ENCODE results near the gene ATF2.

Gene ATF2, protein sequence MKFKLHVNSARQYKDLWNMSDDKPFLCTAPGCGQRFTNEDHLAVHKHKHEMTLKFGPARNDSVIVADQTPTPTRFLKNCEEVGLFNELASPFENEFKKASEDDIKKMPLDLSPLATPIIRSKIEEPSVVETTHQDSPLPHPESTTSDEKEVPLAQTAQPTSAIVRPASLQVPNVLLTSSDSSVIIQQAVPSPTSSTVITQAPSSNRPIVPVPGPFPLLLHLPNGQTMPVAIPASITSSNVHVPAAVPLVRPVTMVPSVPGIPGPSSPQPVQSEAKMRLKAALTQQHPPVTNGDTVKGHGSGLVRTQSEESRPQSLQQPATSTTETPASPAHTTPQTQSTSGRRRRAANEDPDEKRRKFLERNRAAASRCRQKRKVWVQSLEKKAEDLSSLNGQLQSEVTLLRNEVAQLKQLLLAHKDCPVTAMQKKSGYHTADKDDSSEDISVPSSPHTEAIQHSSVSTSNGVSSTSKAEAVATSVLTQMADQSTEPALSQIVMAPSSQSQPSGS

DNA sequence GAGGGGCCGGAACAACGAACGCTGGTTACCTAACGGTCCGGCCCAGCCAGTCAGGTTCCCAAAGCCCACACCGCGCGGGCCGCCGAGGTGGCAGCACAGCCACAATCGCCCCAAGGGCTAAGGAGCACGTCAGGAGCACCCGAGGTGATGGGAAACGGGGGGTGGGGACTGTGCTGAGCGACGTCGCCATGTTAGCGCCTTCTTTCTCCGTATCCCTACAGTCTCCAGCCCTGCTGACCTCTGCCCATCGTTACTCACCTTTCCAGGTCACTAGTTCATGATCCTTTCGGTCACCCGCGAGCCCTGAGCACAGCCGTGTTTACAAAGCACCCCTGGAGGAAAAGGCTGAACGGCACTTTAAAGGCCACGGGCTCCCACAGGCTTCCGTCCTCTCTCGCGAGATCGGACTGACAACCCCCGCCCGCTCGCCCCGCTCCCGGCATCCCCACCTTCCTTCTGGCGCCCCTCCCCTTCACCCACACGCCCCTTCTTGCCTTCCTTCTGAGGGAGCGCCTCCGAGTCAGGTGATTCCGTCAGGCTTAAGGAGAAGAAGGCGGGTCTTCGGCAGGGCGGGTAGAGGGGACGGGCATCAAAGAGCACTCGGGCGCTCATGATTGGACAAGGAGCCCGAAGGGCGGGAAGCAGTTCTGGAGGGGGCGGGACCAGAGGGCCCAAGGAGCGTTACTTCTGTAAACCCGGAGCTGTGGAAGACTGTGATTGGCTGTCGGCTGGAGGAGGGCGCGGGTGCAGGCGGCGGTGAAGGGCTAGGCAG, at the start of gene ATF2:
ATF2 (minus strand) TSS at position 412 of the 772 bp plus-strand sequence. CDS start 31,760 bp downstream, outside the sequence.
- DNase-seq = peak; percentile 98

DNA sequence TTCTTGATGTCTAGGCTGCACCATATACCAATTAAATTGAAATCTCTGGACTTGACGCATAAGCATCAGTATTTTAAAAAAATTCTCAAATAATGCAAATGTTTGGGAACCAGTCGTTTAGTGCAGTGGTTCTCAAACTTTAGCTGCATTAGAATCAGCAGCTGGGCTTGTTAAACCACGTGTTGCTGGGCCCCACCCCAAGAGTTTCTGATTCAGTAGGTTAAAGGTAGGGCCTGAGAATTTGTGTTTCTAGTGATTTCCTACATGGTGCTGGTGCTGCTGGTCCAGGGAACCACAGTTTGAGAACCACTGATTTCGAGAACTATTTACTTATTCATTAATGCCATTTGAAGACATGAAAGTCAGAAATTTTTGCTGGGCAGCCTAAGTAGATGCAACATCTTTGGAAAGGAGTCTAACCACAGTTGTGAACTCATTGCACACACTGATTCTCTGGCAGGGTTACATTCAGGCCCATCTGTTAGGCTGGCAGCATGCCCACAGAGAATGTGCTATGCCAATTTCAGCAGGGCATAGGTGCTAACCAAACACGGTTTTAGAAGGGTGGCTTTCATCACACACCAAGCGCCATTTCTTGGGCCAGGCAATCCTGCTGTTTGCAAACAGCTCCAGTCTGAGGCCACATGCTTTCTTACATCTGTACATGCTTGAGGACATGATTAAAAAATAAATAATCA, 39.9 kb upstream of the ATF2 start:
- DNase-seq = no peak

DNA sequence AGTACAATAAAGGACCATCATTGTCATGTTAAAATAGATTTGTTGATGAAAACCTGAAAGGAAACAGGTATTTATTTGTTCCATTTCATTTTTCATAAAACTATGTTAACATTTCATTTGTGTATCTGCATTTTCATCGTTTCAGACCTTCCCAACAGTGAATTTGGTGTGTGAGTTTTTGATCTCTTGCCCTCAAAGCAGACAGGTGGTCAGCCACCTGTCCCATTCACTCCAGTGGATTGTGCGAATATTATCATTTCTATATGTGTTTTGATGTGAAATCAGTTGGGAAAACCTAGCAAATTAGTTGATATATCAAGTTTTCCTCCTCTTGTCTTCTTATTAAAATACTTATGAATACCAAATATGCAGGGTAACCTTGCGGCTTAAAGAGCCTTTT, 38.9 kb upstream of the ATF2 start:
- DNase-seq = no peak

DNA sequence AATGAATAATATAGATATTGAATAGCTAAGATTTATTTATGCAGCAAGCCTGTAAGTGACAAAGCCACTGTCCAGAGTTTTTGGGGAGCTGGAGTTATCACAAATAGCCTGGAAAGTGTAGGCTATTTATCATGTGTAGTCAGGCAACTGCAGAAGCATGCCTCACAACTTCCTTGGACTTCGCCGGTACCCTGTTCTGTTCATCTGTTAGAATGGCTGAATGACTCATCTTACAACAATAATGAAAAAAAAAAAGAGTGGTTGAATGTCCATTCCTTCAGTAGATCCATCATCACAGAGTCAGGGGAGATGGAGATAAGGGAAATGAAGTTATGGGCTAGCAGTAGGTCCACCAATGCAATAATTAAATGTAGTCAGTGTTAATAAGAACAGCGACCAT, 37.5 kb upstream of the ATF2 start:
- no peak for DNase-seq

DNA sequence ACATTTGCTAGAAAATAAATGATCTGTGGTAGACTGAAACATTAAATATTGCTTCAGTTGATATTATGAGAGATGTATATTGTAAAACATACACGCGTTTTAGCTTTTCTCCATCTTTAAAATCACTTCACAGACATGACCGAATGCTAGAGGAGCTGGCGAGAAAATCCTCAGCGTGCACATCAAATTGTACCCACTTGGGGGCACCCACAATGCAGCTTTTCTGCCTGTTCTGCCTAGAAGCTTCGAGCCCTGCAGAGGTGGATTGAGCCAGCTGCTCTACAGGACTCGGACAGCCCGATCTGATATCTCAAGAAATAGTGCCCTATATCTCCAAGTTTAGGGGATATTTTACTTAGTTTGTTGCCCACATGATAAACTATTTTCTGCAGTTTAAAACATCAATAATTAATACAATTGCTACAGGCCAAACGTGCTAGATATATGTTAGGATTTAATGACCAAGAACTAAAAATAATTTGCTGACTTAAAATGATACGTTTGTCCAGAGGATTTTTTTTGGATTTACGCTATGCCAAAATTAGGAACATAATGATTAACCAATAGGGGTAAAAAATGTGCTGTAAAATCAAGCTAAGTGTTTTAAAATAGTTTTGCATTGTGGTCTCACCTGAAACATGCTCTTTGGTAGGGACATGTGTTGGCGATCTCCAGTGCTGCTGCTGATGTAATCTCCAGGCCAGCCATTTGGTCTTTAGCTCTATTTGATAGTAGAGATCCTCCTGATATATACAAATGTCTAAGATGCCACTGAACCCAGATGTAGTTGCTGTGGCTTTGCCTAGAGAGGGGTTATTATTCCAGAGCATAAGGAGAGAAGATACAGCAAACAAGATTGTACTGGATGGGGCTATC, 35.9 kb upstream of the ATF2 start:
- peak; percentile 52 for DNase-seq

DNA sequence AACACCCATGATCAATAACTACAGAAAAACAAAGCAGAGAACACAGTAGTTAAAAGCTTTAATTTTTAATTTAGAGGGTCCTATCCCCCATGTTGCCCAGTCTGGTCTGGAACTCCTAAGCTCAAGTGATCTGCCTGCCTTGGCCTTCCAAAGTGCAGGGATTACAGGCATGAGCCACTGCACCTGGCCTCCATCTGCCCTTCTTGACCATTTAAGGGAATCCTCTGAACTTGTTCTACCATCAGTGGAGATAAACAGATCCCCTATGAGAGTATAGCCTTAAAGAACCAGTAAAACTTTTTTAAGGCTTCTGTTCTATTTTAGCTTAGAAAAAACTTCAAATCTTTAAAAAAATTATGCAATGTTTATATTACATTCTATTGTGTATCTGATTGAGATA, 27.0 kb upstream of the ATF2 start:
- DNase-seq = no peak

DNA sequence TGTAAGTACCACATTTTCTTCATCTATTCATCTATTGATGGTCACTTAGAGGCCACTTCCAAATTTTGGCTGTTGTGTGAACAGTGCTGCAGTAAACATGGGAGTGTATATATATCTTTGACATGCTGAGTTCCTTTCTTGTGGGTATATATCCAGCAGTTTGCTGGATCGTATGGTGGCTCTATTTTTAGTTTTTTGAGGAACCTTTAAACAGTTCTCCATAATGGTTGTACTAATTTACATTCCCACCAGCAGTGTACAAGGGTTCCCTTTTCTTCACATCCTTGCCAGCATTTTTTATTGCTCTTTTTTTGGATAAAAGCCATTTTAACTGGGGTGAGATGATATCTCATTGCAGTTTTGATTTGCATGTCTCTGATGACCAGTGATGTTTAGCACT, 20.8 kb upstream of the ATF2 start:
- no peak for DNase-seq

DNA sequence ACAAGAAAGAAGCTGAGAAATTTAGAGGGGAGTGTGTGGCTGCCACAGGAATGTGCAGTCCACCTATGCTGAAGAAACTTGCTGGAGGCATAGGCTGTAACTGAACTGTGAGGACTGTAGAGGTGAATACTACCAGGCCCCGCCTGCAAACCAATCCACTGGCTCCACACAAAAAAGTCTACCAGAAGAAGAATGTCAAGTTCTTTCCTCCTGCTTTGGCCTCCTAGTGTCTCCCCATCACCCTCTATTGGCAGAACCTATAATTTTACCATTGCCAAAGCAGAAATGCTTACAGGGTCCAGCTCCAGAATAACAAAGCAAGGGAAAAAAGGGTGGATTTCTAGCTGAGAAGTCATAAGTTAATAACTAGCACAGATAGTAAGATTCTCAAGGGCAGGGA, 19.4 kb upstream of the ATF2 start:
- no peak for DNase-seq

DNA sequence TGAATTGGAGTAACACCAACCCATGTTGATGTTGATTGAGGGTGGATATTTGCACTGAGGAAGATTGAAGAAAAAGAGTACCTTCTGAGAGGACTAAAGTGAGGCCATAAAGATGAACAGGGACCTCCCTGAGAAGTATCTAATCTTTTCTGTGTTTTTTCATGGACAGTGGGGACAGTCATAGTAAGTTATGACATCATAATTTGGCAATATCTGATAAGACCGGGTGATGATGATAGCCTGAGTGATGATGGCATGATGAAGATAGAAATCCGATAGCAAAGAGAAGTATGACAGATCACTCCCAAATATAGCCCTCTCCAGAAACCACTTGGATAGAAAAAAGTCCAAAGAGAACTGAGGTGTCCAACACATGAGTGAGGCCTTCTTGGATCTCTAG, 15.7 kb upstream of the ATF2 start:
- DNase-seq = no peak

DNA sequence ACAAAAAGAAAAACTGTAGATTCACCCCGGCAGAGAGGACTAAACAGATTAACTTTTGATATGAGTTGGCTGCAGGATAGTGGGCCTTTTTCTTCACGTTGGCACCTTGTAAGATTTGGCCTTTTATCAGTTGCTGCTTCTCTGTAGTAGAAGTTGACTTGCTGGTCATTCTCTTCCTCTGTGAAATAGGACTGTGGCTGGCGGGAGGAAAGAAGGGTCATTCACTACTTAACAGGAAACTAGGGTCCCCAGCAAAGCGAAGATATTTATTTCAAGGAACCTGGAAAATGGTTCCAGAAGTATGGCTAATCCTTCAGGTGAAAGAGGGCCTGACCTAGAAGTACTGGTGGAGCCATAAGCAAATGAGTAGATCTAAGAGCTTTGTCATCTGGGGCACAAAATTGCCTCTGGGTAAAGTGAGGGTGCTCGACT, 13.9 kb upstream of the ATF2 start:
- DNase-seq = no peak

DNA sequence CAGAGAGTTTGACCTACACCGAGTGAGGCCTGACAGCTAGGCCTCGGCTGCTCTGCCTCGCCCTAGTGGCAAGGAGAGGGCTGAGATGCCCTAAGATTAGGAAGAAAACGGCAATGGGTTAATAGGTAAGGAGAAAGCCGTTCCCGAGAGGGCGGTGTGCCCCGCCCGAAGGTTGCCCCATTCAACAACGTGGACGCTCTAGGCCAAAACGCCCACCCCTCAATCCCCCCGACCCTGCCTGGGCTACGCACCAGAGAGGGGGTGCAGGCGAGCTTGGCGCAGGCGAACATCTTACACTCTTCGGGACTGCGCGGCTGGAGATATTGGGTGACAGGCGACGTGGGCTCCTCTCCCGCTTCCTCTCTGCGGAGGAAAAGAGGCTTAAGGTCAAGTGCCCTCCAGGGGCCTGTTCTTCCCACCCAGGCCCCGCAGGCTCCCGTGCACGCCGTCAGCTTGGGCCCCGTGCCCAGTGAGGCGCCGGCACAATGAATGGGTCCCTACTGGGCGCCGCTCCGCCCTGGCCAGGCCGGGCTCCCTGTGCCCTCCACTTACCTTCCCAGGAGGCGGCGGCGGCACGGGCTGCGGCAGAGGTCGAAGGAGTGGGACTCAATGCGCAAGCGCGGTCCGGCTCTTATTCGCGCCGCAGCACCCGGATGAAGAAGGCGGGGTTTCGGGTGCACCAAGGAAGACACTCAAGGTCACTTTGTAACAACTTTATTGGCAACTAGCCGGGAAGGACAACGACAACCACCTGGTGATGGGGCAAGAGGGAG, 13.3 kb upstream of the ATF2 start, which contains the start of gene ATP5MC3:
ATP5MC3 (minus strand) TSS at position 607 of the 773 bp plus-strand sequence; CDS start at position 290, 317 bp downstream.
- peak; percentile 94 for DNase-seq

DNA sequence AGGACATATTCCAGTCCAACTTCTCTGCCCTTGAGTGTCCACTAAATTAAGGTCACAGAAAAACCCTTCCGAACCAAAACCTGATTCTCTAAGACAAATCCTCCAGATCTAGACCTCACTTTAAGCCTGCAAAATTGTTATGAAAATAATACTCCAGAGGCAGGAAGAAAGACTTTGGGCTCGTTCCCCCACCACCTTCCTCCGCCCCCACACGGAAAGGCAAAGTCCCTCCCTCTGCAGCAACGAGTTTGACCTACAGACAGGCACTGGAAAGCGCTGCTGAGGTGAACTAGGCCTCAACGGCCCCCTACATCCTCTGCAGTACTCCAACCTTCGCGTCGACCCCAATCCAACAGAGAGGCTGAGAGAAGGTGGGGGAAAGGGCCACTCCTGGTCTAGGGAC, 12.7 kb upstream of the ATF2 start:
- peak; percentile 61 for DNase-seq

DNA sequence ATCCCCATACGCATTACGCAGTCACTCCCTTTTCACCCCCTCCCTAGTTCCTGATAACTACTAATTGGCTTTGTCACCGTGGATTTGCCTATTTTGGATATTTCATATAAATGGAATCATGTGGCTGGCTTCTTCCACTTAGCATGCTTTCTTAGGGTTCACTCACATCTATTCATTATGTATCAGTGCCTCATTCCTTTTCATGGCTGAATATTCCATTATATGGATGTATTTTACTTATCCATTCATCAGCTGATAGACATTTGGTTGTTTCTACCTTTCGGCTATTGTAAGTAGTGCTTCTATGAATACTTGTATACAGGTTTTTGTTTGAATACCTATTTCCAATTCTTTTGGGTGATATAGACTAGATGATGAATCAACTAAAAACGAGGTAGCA, 8.6 kb upstream of the ATF2 start:
- no peak for DNase-seq

DNA sequence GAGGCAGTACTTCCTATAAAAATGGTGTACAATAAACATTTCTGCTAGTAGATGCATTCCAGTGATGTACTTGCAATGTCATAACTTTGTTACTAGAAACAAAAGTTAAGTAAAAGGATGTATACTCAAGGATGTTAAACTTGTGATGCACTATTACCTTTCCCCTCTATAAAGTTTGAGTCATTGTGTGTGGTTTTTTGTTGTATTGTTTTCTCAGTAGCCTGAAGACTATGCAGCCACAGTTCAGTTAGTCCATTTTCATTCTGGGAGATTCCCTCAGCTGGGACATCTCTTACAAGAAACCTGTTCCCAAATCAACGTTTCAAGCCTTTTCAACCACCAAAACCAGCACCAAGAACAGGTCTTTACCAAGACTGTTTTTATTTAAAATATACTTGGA, 7.9 kb upstream of the ATF2 start:
- no peak for DNase-seq

DNA sequence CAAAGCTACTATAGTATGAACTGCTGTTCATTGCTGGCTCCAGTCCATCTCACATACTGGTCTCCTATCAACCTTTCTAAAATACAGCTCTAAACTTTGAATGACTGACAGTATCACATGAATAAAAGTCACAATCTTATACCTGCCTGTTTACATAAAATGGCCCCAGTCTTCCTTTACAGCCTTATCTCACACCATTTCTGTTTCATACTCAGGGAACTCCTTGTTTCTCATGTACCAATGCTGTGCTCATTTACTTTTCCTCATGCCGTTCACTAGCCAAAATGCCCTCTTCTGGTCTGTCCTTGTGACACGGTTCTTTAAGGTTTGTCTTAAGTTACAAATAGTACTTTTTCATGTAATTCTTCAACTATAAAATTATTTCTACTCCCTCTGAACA, 7.3 kb upstream of the ATF2 start:
- no peak for DNase-seq

DNA sequence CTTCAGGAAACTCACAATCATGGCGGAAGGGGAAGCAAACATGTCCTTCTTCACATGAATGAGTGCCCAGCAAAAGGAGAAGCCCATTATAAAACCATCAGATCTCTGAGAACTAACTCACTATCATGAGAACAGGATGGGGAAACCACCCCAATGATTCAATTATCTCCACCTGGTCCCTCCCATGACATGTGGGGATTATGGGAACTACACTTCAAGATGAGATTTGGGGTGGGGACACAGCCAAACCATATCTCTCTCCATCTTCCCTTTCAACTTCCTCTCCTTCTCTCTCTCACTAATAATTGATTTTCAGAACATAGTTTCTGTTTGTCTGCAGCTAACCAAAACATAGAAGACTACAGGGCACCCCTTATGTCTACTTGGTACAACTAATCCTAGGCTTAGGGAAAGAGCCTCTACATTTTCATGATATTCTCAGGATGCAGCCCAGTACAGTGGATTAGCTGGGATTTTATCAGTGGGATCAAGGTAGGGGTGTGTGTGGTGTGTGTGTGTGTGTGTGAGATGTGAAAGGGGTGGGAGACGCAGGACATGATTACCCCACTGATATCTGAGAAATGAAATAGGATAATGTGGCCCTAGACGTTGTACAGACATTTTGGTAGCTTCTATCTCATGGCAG, 2.8 kb upstream of the ATF2 start:
- no peak for DNase-seq

DNA sequence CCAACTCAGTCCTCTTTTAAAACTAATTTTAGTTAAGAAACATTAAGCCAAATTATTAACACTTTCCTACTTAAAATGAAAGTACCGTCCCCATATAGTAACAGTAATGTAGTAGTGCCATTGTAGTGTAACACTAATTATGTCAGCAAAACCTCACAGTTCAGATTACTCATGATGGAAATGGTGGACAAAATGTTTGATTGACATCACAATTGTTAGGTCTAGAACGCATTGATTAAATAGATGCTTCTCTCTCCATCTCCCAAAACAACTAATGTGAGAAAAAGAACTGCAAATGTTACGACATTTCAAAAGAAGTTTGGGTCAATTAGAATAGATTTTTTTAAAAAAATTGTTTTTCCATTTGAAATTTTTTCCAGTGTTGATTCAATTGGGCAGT, 1.2 kb upstream of the ATF2 start:
- no peak for DNase-seq

DNA sequence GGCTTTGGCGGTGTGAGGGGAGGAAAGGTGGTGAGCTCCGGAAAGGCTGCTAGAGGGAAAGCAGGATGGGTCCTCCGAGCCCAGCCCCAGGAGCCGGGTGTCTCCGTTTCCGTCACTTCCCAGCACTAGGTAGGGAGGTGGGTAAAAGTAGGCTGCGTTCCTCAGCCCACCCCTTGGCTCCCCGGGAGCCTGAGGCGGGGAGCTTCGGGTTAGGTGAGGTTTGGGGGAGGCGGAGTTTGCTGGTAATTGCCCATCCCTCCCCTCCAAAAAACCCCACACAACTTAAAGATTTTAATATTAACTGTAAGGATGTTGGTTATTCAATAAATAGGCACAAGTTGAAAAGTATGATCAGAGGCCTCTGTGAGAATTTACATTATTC, 552 bp upstream of the ATF2 start:
- no peak for DNase-seq

DNA sequence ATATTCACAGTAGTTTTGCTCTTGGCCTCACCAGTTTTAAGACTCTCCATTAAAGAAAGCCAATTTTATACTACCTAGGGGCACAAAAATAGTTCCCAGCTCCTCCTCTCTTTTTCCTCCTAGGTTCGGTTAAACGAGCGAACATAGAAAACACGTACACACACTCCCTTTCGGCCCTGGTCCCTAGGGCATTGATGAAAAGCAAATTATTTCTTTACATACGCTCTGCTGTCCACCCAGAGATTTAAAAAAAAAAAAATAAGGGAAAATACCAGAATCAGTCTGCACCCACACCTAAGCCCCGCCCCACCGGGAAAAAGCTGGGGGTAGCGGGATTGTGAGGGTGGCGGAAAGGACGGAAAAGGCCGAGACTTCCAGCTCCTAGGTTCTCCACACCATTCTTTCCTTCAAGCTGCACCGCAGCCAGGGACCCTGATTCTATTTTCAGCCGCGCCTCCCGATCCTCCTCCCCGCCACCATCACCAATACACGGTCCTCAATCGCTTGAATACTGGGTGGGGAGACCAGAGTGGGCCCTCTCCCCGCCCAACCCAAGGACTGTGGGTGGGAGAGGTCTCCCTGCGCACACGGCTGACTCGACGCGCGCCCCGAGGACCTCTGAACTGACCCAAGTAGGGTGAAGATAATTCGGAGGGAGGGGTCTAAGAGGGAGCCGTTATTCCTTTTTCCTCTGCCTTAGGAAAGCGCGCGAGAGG, 769 bp downstream of the ATF2 start:
- DNase-seq = peak; percentile 33

DNA sequence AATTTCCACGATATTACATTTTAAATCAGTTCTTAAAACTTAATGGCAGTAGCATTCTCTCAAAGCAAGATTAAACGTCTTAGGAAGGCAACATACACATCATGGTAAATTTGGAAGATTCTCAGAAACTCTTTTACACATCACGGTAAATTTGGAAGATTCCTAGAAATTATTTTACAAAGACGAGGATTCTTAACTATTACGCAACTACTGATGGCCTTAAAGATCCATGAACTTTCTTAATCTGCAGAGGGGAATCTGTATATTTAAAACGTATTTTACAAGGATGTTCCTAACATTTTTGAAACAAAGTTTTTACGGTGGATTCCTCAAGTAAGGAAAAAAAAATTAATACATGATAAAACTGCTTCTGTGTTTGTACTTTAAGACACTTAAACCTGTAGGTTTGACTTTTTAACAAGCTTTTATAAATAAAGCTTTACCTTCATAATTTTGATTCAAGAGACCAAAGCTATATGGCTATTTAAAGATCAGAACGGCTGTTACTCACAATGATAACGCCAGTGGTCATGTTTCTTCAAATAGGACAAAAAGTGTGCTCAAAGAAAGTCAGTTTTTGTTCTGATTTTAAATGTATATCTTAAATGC, 1.7 kb downstream of the ATF2 start:
- DNase-seq = no peak

Data from stimulated activated CD4-positive, alpha-beta T cell treated with anti-CD3 and anti-CD28 coated beads, Interleukin-4, amount 100 ng/mL, for 24 hours (primary cell).